Measurements from ENCODE around the gene JPH2.
"Not testable (repeated sequence)": the region's sequence is repeated elsewhere in the genome, so short reads cannot be mapped to it uniquely, and the experiment has no call there.

The JPH2 gene
- total RNA-seq = 0 to 0.04 reads per million in 2 experiments

- no peak for DNase-seq (ENCODE audit: low read depth)
These were observed at the start of gene JPH2 for GRCh38 chr20:44187054-44187771. JPH2 (minus strand) TSS chr20:44187188; CDS start chr20:44186705, 483 bp downstream.

GRCh38 chr20:44235702-44236101 lies 48.7 kb upstream of the JPH2 start:
- no peak for DNase-seq (ENCODE audit: low read depth)

- no peak for DNase-seq (ENCODE audit: low read depth)
These were observed 47.8 kb upstream of the JPH2 start for GRCh38 chr20:44234566-44235317.

- no peak for DNase-seq (ENCODE audit: low read depth)
These were observed 46.5 kb upstream of the JPH2 start for GRCh38 chr20:44233436-44234016.

GRCh38 chr20:44232469-44232856 lies 45.5 kb upstream of the JPH2 start:
- not testable (repeated sequence) for DNase-seq (ENCODE audit: low read depth)

- DNase-seq (ENCODE audit: low read depth) = no peak
These were observed 44.9 kb upstream of the JPH2 start for GRCh38 chr20:44231713-44232468.

GRCh38 chr20:44231193-44231592 lies 44.2 kb upstream of the JPH2 start:
- DNase-seq (ENCODE audit: low read depth) = no peak

GRCh38 chr20:44228465-44229258 lies 41.7 kb upstream of the JPH2 start:
- no peak for DNase-seq (ENCODE audit: low read depth)

- no peak for DNase-seq (ENCODE audit: low read depth)
These were observed 37.6 kb upstream of the JPH2 start for GRCh38 chr20:44224637-44225036.

- no peak for DNase-seq (ENCODE audit: low read depth)
These were observed 36.7 kb upstream of the JPH2 start for GRCh38 chr20:44223721-44224120.

GRCh38 chr20:44222633-44223368 lies 35.8 kb upstream of the JPH2 start:
- no peak for DNase-seq (ENCODE audit: low read depth)

GRCh38 chr20:44222027-44222426 lies 35.0 kb upstream of the JPH2 start:
- DNase-seq (ENCODE audit: low read depth) = no peak

GRCh38 chr20:44221368-44221954 lies 34.5 kb upstream of the JPH2 start:
- no peak for DNase-seq (ENCODE audit: low read depth)

- no peak for DNase-seq (ENCODE audit: low read depth)
These were observed 32.8 kb upstream of the JPH2 start for GRCh38 chr20:44219791-44220190.

GRCh38 chr20:44219170-44219730 lies 32.3 kb upstream of the JPH2 start:
- DNase-seq (ENCODE audit: low read depth) = no peak

GRCh38 chr20:44218446-44218845 lies 31.5 kb upstream of the JPH2 start:
- DNase-seq (ENCODE audit: low read depth) = peak; percentile 39

- DNase-seq (ENCODE audit: low read depth) = peak; percentile 62
These were observed 30.5 kb upstream of the JPH2 start for GRCh38 chr20:44217342-44218092.

- peak; percentile 65 for DNase-seq (ENCODE audit: low read depth)
These were observed 28.1 kb upstream of the JPH2 start for GRCh38 chr20:44215125-44215524.

- no peak for DNase-seq (ENCODE audit: low read depth)
These were observed 25.8 kb upstream of the JPH2 start for GRCh38 chr20:44212792-44213191.
